Mesenchymal stem cell (in vitro differentiated cells and primary cell): ENCODE results near the gene MED10.

ENCODE experiments used
- DNase-seq: peaks from one replicate; pipeline ENCODE4 v3.0.0-alpha.2; 2013
- H2AFZ ChIP-seq: one replicate; pipeline ENCODE4 v1.6.1; 2013; ENCODE audit warnings: low read depth, mild to moderate bottlenecking, control low read depth, inconsistent platforms, low read length, moderate library complexity
- H2AK5ac ChIP-seq: 2 replicates; pipeline ENCODE4 v1.6.1; 2013; ENCODE audit warnings: low read length, moderate library complexity, mild to moderate bottlenecking, inconsistent platforms; ENCODE audit not compliant: severe bottlenecking
- H2BK120ac ChIP-seq: one replicate; pipeline ENCODE4 v1.6.1; 2013; ENCODE audit warnings: low read depth, mild to moderate bottlenecking, inconsistent platforms, low read length, moderate library complexity
- H2BK12ac ChIP-seq, 2 experiments: one replicate each; pipeline ENCODE4 v1.6.1; 2013; ENCODE audit warnings: inconsistent platforms in 2 of 2, low read length in 2 of 2, mild to moderate bottlenecking in 2 of 2, moderate library complexity in 2 of 2, control low read depth in 1 of 2
- H2BK15ac ChIP-seq: one replicate; pipeline ENCODE4 v1.6.1; 2013; ENCODE audit warnings: mild to moderate bottlenecking, low read depth, inconsistent platforms; ENCODE audit not compliant: poor library complexity, severe bottlenecking
- H2BK5ac ChIP-seq: 2 replicates; pipeline ENCODE4 v1.6.1; 2013; ENCODE audit warnings: low read depth, mild to moderate bottlenecking, low read length, control low read depth, inconsistent platforms; ENCODE audit not compliant: poor library complexity, severe bottlenecking
- H3K14ac ChIP-seq, 2 experiments: one replicate each; pipeline ENCODE4 v1.6.1; 2013; ENCODE audit warnings: inconsistent platforms in 2 of 2, low read length in 2 of 2, control low read depth in 1 of 2, mild to moderate bottlenecking in 1 of 2, moderate library complexity in 1 of 2
- H3K18ac ChIP-seq, 2 experiments: one replicate each; pipeline ENCODE4 v1.6.1; 2013; ENCODE audit warnings: inconsistent platforms in 2 of 2, low read length in 2 of 2, control low read depth in 1 of 2, low read depth in 1 of 2, mild to moderate bottlenecking in 1 of 2
- H3K23ac ChIP-seq, 2 experiments: one replicate each; pipeline ENCODE4 v1.6.1; 2013; ENCODE audit warnings: inconsistent platforms in 2 of 2, low read length in 2 of 2, mild to moderate bottlenecking in 2 of 2, moderate library complexity in 2 of 2, control low read depth in 1 of 2
- H3K27ac ChIP-seq: 2 replicates; pipeline ENCODE4 v1.5.1; 2013; ENCODE audit warnings: mild to moderate bottlenecking, moderate library complexity, low read length, control low read depth, inconsistent platforms; ENCODE audit not compliant: poor library complexity, severe bottlenecking
- H3K27me3 ChIP-seq, 2 experiments: 2 replicates each; pipeline versions ENCODE4 v1.6.1 to v1.7.0; 2013; ENCODE audit warnings: low read length in 2 of 2, mild to moderate bottlenecking in 2 of 2, moderate library complexity in 2 of 2, control low read depth in 1 of 2, inconsistent platforms in 1 of 2; ENCODE audit not compliant: control insufficient read depth in 1 of 2, insufficient read depth in 1 of 2
- H3K36me3 ChIP-seq, 2 experiments: 2 replicates each; pipeline versions ENCODE4 v1.6.1 to v1.7.0; 2013; ENCODE audit warnings: low read length in 2 of 2, control low read depth in 1 of 2, inconsistent platforms in 1 of 2, low read depth in 1 of 2, mild to moderate bottlenecking in 1 of 2; ENCODE audit not compliant: insufficient read depth in 2 of 2, control insufficient read depth in 1 of 2
- H3K4ac ChIP-seq, 2 experiments: one replicate each; pipeline ENCODE4 v1.6.1; 2013; ENCODE audit warnings: inconsistent platforms in 2 of 2, low read length in 2 of 2, mild to moderate bottlenecking in 2 of 2, moderate library complexity in 2 of 2, control low read depth in 1 of 2, low read depth in 1 of 2
- H3K4me1 ChIP-seq: 2 replicates; pipeline ENCODE4 v1.6.1; 2013; ENCODE audit warnings: low read depth, low read length, control low read depth; ENCODE audit not compliant: control insufficient read depth, insufficient read depth
- H3K4me2 ChIP-seq: 2 replicates; pipeline ENCODE4 v1.6.1; 2013; ENCODE audit warnings: low read length, mild to moderate bottlenecking, inconsistent platforms; ENCODE audit not compliant: poor library complexity, severe bottlenecking
- H3K4me3 ChIP-seq, 2 experiments: 2 replicates each; pipeline versions ENCODE4 v1.5.1 to v1.7.0; 2013; ENCODE audit warnings: low read length in 2 of 2, mild to moderate bottlenecking in 2 of 2, control low read depth in 1 of 2, low read depth in 1 of 2; ENCODE audit not compliant: insufficient read depth in 1 of 2
- H3K79me1 ChIP-seq: replicated peaks from 2 replicates; pipeline ENCODE4 v1.6.1; 2013; ENCODE audit warnings: mild to moderate bottlenecking, control low read depth, low read length, inconsistent platforms; ENCODE audit not compliant: poor library complexity, severe bottlenecking
- H3K9ac ChIP-seq: 2 replicates; pipeline ENCODE4 v1.7.0; 2013; ENCODE audit warnings: mild to moderate bottlenecking, low read length, moderate library complexity
- H3K9me3 ChIP-seq: 2 replicates; pipeline ENCODE4 v1.7.0; 2013; ENCODE audit warnings: mild to moderate bottlenecking, low read length; ENCODE audit not compliant: control insufficient read depth
- H4K8ac ChIP-seq: one replicate; pipeline ENCODE4 v1.6.1; 2013; ENCODE audit warnings: inconsistent platforms, mild to moderate bottlenecking, low read length, moderate library complexity
- H4K91ac ChIP-seq: one replicate; pipeline ENCODE4 v1.6.1; 2013; ENCODE audit warnings: mild to moderate bottlenecking, low read length, inconsistent platforms
- WGBS: methylation state at CpG from one replicate; pipeline ENCODE4 v1.1.7; 2013; ENCODE audit warnings: mixed read lengths; 5-methylcytosine and 5-hydroxymethylcytosine counted together

MED10 gene

DNA sequence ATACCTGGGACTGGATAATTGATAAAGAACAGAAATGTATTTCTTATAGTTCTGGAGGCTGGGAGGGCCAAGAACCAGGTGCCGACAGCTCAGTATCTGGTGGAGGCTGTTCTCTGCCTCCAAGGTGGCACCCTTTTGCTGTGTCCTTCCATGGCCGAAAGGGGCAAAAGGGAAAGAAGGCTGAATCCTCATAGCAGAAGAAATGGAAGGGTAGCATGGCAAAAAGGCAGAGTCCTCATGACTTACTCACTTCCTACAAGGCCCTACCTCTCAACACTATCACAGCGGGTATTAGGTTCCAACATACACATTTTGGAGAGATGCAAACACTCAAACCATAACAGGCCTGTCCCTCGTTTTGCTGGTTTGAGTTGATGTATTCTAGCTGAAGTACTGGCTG lies 25.1 kb upstream of the MED10 start:
- no peaks in the 10 kb centered on the region for H3K4me1 ChIP-seq
- no peak overlapping the region for H2BK120ac ChIP-seq

DNA sequence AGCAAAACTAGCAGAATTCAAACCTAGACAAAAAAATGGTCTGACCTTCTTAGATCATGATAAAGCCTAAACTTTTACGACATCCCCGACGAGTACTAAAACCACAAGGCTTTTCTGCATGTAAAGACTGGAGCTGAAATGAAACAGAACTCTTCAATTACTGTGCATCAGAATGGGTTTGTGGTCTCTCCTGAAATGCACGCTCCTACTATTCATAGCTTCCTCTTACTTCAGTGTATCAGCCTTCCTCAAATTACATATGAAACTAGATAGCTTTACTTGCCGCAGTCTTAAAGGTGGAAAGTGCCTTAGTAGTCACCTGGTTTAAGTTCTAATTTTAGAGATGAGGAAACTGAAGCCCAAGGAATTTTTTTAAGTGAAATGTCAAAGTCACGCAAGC lies 24.6 kb upstream of the MED10 start:
- Histone ChIP-seq H2BK120ac (no peak overlapping the region), H3K14ac (no peak overlapping the region), H3K4ac (no peak overlapping the region), H2BK5ac (no peak overlapping the region), H3K4me3 (no peak overlapping the region), H2AK5ac (no peak overlapping the region), H3K4me2 (no peak overlapping the region), H2AFZ (no peak overlapping the region), H3K18ac (no peak overlapping the region), H2BK12ac (no peak overlapping the region), H3K27ac (no peak overlapping the region), H4K91ac (no peak overlapping the region), H3K36me3 (no peaks in the 10 kb centered on the region), H3K79me1 (no peaks in the 10 kb centered on the region), H2BK15ac (no peak overlapping the region), H3K23ac (no peak overlapping the region), H3K4me1 (no peaks in the 10 kb centered on the region), H3K9ac (no peak overlapping the region), H3K9me3 (no peaks in the 10 kb centered on the region), H3K27me3 (peaks cover 0 to 5% of the 10 kb centered on the region in 2 experiments), H4K8ac (no peak overlapping the region)
- no peak for DNase-seq
- WGBS: 67% methylated on average over 6 of the region's 6 CpGs

More for the DNA sequence above, 25.1 kb upstream of the MED10 start:
- H2AFZ ChIP-seq: no peak overlapping the region
- H3K36me3 ChIP-seq: no peaks in the 10 kb centered on the region
- no peak overlapping the region for H2BK5ac ChIP-seq
- H4K8ac ChIP-seq: no peak overlapping the region
- 96% methylated on average over 2 of the region's 4 CpGs for whole genome bisulfite sequencing
- H3K27me3 ChIP-seq: peaks cover 0 to 5% of the 10 kb centered on the region in 2 experiments
- no peak overlapping the region for H3K4me2 ChIP-seq
- H3K9me3 ChIP-seq: no peaks in the 10 kb centered on the region
- no peak overlapping the region for H2BK15ac ChIP-seq
- no peak overlapping the region for H2BK12ac ChIP-seq
- no peak overlapping the region for H3K4me3 ChIP-seq
- H3K79me1 ChIP-seq: no peaks in the 10 kb centered on the region
- DNase-seq: no peak
- H3K27ac ChIP-seq: no peak overlapping the region
- H2AK5ac ChIP-seq: no peak overlapping the region
- H3K9ac ChIP-seq: no peak overlapping the region
- H4K91ac ChIP-seq: no peak overlapping the region
- H3K14ac ChIP-seq: no peak overlapping the region
- H3K4ac ChIP-seq: no peak overlapping the region
- no peak overlapping the region for H3K23ac ChIP-seq
- H3K18ac ChIP-seq: no peak overlapping the region

DNA sequence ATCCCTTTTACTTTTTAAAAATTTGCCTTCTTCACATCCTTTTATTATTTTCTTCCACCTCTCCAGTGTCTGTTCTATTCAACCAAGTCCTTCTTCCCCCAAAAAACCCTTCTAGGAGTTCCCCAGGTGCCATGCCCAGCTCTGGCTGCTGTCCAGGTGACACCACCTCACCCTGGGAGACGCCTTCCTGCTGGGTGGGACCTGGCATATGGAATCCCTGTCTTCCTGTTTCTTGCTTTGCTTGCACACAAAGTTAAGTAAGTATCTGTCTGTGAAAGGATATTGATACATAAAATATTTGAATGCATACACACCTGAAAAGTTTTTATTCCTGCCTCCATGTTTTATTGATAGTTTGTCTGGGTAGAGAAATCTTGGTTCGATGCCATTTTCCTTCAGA lies 23.1 kb upstream of the MED10 start:
- no peak overlapping the region for H2AFZ ChIP-seq
- DNase-seq: no peak
- no peaks in the 10 kb centered on the region for H3K79me1 ChIP-seq
- H3K9me3 ChIP-seq: no peaks in the 10 kb centered on the region
- no peak overlapping the region for H3K18ac ChIP-seq
- no peak overlapping the region for H4K8ac ChIP-seq
- no peak overlapping the region for H4K91ac ChIP-seq
- H3K4me1 ChIP-seq: no peaks in the 10 kb centered on the region
- no peaks in the 10 kb centered on the region for H3K36me3 ChIP-seq
- H3K4me3 ChIP-seq: no peak overlapping the region
- WGBS: 86% methylated on average over 1 of the region's 2 CpGs
- no peak overlapping the region for H3K4me2 ChIP-seq
- no peak overlapping the region for H2BK120ac ChIP-seq
- H3K9ac ChIP-seq: no peak overlapping the region
- H2AK5ac ChIP-seq: no peak overlapping the region
- no peak overlapping the region for H3K27ac ChIP-seq
- H3K27me3 ChIP-seq: peaks cover 0 to 5% of the 10 kb centered on the region in 2 experiments
- H2BK5ac ChIP-seq: no peak overlapping the region
- no peak overlapping the region for H3K23ac ChIP-seq
- H3K4ac ChIP-seq: no peak overlapping the region
- no peak overlapping the region for H2BK12ac ChIP-seq
- no peak overlapping the region for H2BK15ac ChIP-seq
- H3K14ac ChIP-seq: no peak overlapping the region

DNA sequence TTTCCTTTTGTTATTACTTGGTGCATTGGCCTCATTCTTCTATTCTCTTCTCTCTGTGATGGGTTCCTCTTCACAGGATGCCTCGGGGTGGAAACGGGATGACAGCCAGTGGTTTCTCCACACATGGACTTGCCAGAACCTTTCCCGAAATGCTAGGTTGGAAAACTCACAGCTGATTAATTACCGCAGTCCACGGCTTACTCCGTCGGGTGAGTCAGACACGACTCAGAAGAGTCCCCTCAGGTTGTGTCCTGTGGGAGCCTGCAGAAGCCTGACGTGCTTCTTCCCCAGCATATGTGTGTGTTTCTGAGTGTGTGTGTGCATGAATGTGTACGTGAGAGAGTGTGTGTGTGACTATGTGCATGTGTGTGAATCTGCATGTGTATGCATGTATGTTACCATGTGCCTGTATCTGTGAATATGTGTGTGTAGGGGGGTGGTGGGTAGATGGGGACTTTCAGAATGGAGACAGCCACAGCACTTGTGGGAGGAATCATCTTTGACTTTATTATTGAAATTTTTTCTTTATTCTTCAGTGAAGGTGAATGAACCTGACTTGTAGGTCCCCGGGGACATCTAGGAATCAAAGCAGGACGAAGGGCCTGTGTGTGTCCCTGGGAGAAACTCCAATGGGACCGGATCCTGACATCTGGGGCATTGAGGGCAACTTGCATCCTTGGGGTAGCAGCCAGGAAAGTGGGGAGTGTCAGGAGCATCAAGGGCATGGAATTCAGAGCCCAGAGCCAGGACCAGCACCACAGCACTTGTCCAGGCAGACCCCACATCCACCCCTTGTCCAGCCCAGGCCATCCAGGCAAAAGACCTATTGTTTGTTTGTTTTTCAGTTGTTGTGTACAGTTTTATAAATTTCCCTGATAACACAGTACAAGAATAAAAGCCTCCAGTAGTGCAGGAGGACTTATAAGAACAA lies 21.9 kb upstream of the MED10 start:
- Histone ChIP-seq H4K91ac (no peak overlapping the region), H2BK12ac (no peak overlapping the region), H3K14ac (no peak overlapping the region), H3K4me3 (no peak overlapping the region), H3K27me3 (peaks cover 5% of the 10 kb centered on the region in 2 experiments), H3K18ac (no peak overlapping the region), H3K36me3 (no peaks in the 10 kb centered on the region), H3K4me1 (no peaks in the 10 kb centered on the region), H3K9ac (no peak overlapping the region), H2BK120ac (no peak overlapping the region), H2BK5ac (no peak overlapping the region), H3K9me3 (no peaks in the 10 kb centered on the region), H4K8ac (no peak overlapping the region), H2AK5ac (no peak overlapping the region), H2BK15ac (no peak overlapping the region), H3K79me1 (no peaks in the 10 kb centered on the region), H2AFZ (no peak overlapping the region), H3K23ac (no peak overlapping the region), H3K4me2 (peak overlapping the region; percentile 8), H3K4ac (no peak overlapping the region), H3K27ac (no peak overlapping the region)
- DNase-seq: peak; percentile 3
- WGBS: 47% methylated on average over 13 of the region's 13 CpGs
